Measurements from ENCODE around the gene ATP2A3.

ATP2A3 gene

GRCh38 chr17:3928406-3928805, 35.8 kb downstream of the ATP2A3 start:
- no peak for DNase-seq (ENCODE audit: low read depth, low spot score)

GRCh38 chr17:3927628-3928340, 36.5 kb downstream of the ATP2A3 start:
- DNase-seq (ENCODE audit: low read depth, low spot score): no peak

DNA sequence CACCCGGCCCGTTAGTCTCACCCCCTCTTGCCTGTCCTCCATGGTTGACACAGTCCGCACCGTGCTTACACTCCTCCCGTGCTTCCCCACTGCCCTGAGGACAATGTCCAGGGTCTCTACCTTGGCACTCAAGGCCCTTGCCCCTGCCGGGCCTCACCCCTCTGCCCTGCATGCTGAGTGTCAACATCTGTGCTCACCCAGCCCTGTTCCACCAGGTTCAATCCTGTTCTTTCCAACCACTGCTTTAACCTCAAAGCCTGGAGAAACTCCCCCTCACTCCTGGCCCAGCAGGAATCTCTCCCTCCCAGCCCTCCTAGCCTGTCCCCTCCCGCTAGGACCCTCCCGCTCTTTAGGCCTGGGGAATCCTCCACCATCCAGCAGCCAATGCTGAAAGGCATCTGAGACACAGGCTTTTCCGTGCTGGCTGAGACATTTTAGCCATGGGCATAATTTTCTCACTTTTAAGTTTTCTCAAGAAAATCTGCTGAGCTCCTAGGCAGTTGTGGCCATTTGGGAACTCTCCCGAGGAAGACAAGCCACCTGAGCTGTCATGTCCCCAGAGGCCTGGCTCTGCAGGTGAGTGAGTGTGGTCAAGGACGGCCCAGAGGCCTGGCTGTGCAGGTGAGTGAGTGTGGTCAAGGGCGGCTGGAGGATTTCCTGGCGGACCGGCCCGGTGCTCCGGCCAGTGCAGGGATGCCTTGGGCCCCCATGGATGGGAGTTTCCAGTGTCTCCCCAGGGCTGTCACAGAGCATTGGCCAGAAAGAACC, 37.2 kb downstream of the ATP2A3 start:
- DNase-seq (ENCODE audit: low read depth, low spot score): no peak

DNA sequence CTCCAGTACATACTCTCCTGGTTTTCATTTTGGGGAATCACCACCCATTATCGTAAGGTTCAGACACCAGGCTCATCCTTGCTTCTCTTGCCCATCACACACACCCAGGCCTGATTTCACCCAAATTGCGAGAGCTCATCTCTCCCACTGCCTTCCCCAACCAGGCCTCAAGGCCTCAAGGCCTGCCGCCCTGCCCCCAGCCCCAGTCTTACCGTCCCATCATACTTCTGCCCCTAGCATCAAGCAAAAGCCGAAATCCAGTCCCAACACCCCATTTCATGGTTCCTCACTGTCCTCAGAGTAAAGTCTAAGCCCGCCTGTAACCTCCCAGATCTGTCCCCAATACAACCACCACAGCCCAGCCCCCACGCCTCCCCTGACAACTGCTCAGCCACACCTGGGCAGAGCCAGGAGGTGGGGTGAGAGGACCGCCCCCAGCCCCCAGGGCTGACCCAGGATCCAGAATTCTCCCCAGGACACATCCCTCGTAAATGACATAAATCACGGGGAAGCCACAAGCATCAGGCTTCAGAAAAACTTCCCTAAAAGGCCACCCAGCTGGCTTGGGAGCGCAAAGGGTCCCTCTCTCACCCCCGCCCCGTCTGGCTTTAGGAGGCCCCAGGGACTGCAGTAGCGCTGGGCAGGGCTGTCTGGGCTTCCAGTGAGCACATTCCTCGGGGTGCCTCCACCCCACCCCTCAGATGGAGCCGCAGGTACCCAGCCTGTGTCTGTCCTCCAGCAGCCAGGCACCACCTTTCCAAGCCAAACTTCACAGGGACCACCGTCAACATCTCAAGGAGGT, 38.4 kb downstream of the ATP2A3 start:
- no peak for DNase-seq (ENCODE audit: low read depth, low spot score)

DNA sequence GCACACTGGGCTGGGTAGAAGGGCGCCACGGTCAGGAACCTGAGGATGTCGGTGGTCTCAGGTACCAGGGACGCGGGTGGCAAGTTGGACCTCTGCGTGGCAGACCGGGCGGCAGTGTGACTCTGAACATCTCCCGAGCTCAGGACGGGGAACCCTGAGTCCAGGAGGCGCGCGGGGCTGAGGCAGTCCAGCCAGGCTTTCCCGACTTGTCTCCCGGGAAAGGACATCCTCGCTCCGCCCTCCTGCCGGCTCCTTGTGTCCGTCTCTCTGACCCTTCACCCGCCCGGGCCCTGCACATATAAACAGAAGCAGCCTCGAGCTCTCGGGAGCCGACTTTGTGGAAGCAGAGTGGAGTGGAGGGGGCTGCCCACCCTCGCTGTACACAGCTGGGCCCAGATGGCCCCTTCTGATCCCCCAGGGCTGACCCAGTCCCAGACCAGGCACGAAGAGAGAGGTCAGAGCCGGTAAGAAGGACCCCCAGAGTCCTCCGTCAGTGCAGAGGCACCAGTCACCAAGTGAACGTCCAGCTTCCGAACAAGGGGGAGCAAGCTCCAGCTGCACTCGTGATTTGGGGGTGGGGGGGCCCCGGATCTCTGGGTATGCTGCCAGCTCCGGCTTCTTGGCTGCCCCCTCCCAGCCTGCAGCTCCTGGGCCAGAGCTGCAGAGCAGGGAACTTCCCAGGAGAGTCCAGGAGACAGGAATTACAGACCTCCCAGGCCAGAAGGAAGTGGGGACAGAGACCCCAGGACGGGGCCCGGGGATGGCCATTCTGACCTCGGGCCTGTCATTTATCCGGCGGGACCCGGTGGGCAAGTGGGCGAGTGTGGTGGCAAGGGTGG, 39.5 kb downstream of the ATP2A3 start:
- DNase-seq (ENCODE audit: low read depth, low spot score): no peak

GRCh38 chr17:3923466-3924190, 40.6 kb downstream of the ATP2A3 start:
- DNase-seq (ENCODE audit: low read depth, low spot score): no peak

- DNase-seq (ENCODE audit: low read depth, low spot score): no peak
Observed at GRCh38 chr17:3922765-3923164, 41.5 kb downstream of the ATP2A3 start.

DNA sequence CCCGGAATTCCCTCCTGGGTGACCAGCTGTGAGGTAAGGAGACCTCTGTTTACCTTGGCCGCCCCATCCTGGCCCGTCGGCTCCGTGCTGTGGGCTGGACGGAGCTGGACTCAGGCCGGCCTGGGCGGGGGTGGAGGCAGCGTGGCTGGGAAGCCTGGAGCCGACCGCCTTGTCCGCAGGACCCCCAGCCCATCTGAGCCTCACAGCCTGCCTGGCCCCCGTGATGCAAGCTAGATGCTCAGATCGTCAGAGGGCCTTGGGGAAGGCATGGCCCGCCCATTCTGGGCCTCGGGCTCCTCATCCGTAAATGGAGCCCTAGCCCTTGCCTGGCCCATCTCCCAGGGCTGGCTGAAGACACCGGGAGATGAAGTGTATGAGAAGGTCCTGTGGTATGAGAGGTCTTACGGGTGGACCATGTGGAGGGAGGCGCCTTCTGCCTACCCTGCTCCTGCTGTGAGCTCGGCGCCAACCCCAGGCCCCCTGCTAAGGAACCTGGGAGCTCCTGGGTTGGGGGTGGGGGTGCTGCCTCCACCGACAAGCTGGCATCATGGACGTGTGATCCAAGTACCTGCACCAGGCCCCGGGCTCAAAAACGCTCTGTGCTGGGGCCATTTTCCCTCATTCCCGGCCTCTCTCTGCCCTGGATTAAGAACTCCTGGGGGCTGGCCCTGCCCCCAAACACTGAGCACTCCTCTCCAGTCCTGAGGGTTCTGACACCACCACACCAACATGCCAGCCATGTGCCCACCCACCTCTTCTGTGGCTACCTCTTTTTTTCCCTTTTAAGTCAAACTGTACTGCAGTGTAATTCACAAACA, 42.5 kb downstream of the ATP2A3 start:
- no peak for DNase-seq (ENCODE audit: low read depth, low spot score)

DNA sequence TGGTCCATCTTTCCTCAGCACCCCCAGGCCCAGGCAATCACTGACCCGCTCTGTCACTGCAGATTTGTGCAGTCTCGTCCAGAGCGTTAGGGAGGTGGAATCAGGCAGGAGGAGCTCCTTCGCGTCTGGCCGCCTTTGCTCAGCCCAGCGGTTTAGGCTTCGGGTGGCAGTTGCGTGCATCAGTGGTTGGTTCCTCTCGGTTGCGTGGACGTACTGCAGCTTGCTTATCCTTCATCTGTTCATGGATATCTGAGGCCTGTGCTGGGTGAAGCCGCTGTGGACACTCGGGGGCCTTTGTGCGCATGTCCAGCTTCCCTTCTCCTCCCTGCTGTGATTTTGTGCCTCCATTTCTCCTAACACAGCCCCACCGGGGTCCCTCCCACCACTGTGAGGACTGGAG, 43.2 kb downstream of the ATP2A3 start:
- DNase-seq (ENCODE audit: low read depth, low spot score): no peak

DNA sequence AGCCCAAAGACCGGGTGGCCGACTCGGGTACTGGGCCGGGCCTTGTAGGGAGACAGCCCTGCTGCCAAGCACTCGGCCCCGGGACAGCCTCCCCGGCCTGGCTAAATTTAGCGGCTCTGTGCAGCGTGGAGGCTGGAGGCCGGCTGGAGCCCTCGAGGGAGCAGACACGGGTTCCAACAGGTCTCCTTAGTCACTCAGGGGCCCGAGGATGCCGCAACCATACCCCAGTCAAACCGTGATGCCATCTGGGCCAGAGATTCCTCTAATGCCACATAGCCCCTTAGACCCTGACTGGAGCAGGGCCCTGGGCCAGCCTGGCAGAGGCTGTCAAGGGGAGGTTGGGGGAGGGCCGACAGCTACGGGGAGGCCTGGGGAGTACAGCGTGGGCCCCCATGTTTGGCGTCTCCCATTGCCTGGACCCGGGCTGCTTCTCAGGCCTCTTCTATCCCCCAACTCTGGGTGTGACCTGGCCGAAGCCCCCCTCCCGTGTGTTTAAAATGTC, 45.1 kb downstream of the ATP2A3 start:
- no peak for DNase-seq (ENCODE audit: low read depth, low spot score)

DNA sequence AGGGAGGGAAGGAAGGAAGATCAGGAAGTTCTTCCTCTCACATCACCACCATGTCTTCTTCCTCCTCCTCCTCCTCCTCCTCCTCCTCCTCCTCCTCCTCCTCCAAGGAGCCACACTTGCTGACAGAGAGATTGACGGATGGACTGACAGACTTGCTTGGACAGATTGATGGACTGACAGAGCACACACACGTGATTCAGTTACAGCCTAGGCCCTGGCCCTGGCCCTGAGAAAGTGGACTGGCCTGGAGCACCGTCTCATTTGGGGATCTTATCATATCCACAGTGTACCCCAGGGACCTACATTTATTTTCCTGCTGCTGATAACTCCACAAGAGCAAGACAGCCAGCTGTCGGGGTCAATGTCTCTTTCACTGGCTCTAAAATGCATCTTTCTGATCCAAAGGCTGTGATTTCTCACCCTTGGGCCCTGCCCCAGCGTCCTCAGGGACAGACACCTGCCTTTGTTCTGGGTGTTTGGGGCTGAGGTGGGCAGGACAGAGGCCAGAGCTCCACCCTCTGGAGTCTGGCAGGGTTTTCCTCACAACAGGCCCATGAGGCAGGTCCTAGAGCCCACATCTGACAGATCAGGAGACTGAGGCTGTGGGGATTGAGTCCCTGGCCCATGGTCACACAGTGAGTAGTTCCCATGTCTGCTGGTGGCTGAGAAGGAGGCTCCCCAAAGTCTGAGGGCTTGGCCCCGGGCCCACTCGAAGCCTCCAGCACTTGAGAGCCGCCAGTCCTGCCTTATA, 45.7 kb downstream of the ATP2A3 start:
- DNase-seq (ENCODE audit: low read depth, low spot score): no peak

DNA sequence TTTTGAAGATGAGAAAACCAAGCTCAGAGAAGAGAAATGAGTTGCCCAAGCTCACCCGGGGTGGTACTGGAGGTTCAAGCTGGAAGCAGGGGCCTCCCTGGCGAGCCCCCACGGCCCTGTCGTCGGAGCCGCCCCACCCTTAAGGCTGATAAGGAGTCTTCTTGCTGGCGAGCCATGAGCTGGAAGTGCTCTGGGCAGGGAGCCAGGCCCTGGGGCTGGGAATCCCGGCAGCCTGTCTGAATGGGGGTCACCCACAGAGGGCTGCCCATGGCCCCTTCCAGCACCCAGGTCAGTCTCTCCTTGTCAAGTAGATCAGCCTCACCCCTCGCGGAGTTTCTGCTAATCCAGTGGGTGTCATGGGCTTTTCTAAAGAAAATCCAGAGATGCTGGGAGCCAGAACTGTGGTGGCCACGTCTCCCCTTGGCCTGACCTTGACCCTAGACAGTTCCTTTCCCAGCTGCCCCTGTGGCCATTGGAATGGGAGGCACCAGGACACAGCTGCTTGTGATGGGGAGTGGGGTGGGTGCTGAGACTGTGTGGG, 46.8 kb downstream of the ATP2A3 start:
- DNase-seq (ENCODE audit: low read depth, low spot score): no peak

- DNase-seq (ENCODE audit: low read depth, low spot score): no peak
Observed at GRCh38 chr17:3916825-3917224, 47.4 kb downstream of the ATP2A3 start.

GRCh38 chr17:3915995-3916696, 48.1 kb downstream of the ATP2A3 start, which contains the start of gene P2RX1:
Gene P2RX1, minus strand, starts transcription at chr17:3916465. Its CDS starts 240 bp downstream, at chr17:3916225.
- DNase-seq (ENCODE audit: low read depth, low spot score): no peak

- DNase-seq (ENCODE audit: low read depth, low spot score): no peak
Observed at GRCh38 chr17:3915581-3915994, 48.6 kb downstream of the ATP2A3 start.

DNA sequence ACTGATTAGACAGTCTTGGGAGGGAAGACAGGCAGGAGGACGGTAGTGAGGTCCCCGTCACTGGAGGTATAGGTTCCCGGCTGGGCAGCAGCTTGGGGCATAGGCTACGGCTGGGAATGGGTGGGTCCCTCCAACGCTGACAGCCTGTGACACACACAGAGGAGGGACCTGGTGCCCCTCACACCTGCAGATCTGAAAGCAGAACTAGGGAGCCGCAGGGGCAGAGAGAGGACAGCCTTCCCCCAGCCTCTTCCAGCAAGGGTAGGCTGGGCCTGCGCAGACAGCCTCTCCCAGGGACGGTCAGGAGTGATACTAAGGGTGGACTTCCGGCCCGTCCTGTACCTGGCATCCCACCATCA, 49.9 kb downstream of the ATP2A3 start:
- no peak for DNase-seq (ENCODE audit: low read depth, low spot score)

DNA sequence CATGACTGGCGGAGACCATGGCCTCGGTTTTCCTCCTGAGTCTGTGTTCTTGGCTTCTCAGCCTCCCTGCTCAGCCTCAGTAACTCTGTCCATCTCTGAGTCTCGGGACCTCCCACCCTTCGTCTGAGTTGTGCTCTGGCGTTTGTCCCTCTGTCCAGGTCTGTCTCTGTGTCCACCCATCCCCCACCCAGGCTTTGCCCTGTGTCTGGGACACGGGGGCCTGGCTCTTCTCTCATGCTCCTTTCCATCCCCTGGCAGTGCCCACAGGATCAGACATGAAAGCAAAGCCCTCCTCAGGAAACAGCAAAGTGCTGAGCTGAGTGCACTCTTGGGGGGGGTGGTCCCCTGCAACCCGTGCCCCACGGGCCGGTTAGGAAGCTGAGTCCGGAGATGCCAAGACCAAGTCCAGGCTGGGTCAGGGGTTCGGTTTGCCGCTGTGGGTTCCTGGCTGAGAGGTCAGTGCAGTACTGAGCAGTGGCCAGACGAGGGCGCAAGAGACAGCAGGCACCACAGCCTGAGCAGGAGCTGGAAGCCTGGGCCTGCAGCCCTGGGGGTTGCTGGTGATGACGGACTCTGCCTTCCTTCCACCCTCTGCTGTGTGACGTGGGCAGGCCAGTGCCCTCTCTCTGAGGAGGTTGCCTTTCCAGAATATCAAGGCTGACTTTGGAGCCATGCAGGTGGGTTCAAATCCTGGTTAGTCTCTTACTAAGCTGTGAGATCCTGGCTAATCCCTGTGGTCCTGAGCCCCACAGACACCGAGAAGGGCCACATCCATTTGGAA, 50.5 kb downstream of the ATP2A3 start:
- no peak for DNase-seq (ENCODE audit: low read depth, low spot score)
